ENCODE data around the gene SLC24A2. TPM values are rescaled to one million over a fixed set of nuclear protein-coding genes. Genes with fewer than 3 reads are reported as not detected.

Gene SLC24A2
- total RNA-seq, 1 donor from 2014 or later = not detected

DNA sequence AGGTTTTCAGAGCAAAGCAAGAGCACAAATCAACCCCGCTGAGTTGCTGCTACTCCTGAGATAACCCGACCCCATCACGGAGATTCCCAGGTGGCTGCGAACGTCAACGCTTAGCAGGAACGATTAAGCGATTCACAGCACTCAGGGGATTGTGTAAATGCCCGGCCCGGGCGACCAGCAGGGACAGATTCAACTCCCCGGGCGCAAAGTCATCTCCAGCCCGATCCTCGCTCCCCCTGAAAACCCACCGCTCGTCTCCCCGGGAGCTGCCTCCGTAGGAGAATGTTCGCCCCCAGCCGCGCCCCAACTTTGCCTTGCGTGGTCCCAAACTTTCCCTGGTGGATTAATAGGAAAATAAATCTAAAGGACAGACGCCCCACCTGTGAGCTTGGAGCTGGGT lies 685 bp downstream of the SLC24A2 start:
- Histone ChIP-seq H3K4me3 (no peak overlapping the region), H3K36me3 (no peaks in the 10 kb centered on the region), H3K27me3 (ENCODE audit: low read depth) (peaks cover 31% of the 10 kb centered on the region), H3K9me3 (no peaks in the 10 kb centered on the region), H3K27ac (no peak overlapping the region), H3K4me1 (no peaks in the 10 kb centered on the region)
- no peak for TF ChIP-seq CTCF (IDR thresholded peaks at IDR 0.05)
- no peak for DNase-seq
- ATAC-seq = no peak
- intact Hi-C loops (cut with DNase I) = no loop called here

DNA sequence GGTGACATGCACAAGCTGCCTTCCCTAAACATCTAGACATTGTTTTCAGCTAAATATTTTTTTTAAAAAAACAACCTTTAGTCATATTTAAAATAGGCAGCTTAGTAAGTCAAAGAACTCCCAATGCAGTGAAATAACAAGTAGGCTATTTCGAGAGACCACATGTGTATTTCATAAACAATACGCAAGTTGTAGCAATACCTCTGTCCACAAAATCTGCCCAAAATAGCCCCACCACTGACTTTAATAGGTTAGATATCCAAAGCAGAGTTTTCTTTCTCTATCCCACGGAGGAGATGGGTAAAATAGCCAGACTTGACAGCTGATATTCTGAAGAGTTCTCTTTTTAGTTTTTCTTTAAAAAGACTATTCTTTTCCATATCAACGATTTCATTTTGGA lies 1.2 kb downstream of the SLC24A2 start:
- Histone ChIP-seq H3K36me3 (no peaks in the 10 kb centered on the region), H3K9me3 (no peaks in the 10 kb centered on the region), H3K4me3 (no peak overlapping the region), H3K27me3 (ENCODE audit: low read depth) (peaks cover 31% of the 10 kb centered on the region), H3K4me1 (no peaks in the 10 kb centered on the region), H3K27ac (no peak overlapping the region)
- intact Hi-C loops (cut with DNase I) = no loop called here
- TF ChIP-seq CTCF (IDR thresholded peaks at IDR 0.05) = no peak
- DNase-seq = no peak
- no peak for ATAC-seq

- Histone ChIP-seq H3K4me1 (no peaks in the 10 kb centered on the region), H3K4me3 (no peak overlapping the region), H3K9me3 (no peaks in the 10 kb centered on the region), H3K27me3 (ENCODE audit: low read depth) (peaks cover 31% of the 10 kb centered on the region), H3K36me3 (no peaks in the 10 kb centered on the region), H3K27ac (no peak overlapping the region)
- DNase-seq (no peak), ATAC-seq (no peak)
- TF ChIP-seq CTCF (IDR thresholded peaks at IDR 0.05) = no peak
- intact Hi-C loops (cut with DNase I) = no loop called here
Measured at GRCh38 chr9:19785230-19785629, 3.6 kb downstream of the SLC24A2 start.

GRCh38 chr9:19784136-19784535 lies 4.7 kb downstream of the SLC24A2 start:
- Histone ChIP-seq H3K4me1 (no peaks in the 10 kb centered on the region), H3K9me3 (no peaks in the 10 kb centered on the region), H3K36me3 (no peaks in the 10 kb centered on the region), H3K27me3 (ENCODE audit: low read depth) (peaks cover 27% of the 10 kb centered on the region), H3K27ac (no peak overlapping the region), H3K4me3 (no peak overlapping the region)
- intact Hi-C loops (cut with DNase I) = no loop called here
- ATAC-seq = no peak
- no peak for TF ChIP-seq CTCF (IDR thresholded peaks at IDR 0.05)
- DNase-seq = no peak

GRCh38 chr9:19783500-19783899 lies 5.3 kb downstream of the SLC24A2 start:
- no peak for TF ChIP-seq CTCF (IDR thresholded peaks at IDR 0.05)
- Histone ChIP-seq H3K27ac (no peak overlapping the region), H3K27me3 (ENCODE audit: low read depth) (peaks cover 20% of the 10 kb centered on the region), H3K4me3 (no peak overlapping the region), H3K4me1 (no peaks in the 10 kb centered on the region), H3K36me3 (no peaks in the 10 kb centered on the region), H3K9me3 (no peaks in the 10 kb centered on the region)
- DNase-seq (no peak), ATAC-seq (no peak)
- intact Hi-C loops (cut with DNase I) = no loop called here

DNA sequence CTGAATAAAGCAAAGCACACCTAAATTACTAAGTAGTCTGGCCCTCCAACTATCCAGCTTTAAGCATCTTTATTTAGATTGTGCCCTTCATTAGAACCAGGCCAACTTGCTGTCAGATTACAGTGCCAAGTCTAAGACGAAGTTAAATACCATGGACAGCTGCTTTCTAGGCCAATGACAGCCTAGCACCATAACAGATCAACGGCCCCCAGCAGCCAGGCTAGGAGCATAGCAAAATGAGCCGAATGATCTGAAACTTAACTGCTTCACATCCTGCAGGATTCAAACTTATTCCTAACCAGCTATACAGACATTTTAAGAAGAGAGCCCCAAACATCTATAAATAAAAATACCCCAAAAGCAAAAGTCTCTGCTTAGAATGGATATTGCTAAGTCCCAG lies 6.8 kb downstream of the SLC24A2 start:
- H3K27me3 ChIP-seq (ENCODE audit: low read depth) = peaks cover 7% of the 10 kb centered on the region
- no peaks in the 10 kb centered on the region for H3K4me1 ChIP-seq
- no peak overlapping the region for H3K27ac ChIP-seq
- H3K36me3 ChIP-seq = no peaks in the 10 kb centered on the region
- TF ChIP-seq CTCF (IDR thresholded peaks at IDR 0.05) = no peak
- H3K4me3 ChIP-seq = no peak overlapping the region
- intact Hi-C loops (cut with DNase I) = no loop called here
- DNase-seq (no peak), ATAC-seq (no peak)
- no peaks in the 10 kb centered on the region for H3K9me3 ChIP-seq

Measured in lower lobe of right lung (tissue), 2 donors.